ENCODE measurements around the gene PDHX. TPM values are rescaled to one million over a fixed set of nuclear protein-coding genes. Genes with fewer than 3 reads are reported as not detected.

PDHX gene
- total RNA-seq, 6 experiments from 2014 or later = 37.4 to 47.0 (median 42.2) TPM

DNA sequence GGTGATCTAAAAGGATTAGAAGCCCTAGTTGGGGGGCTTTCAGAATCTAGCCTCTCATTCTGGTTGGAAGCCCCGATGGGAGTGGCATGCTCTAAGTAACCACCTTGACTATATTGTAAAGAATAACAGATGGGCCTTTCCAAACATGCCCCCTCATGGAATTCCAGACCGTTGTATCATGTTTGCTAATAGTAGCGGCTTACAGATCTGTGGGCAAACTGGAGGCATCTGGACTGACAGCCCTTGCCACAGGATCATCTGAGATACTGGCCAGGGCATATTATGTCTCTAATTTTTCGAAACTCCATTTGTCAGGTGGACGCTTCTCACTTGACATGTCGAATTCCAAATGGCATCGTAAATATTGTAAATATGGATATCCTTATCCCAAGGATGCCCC, 10.8 kb upstream of the PDHX start:
- Mint-ChIP-seq H3K27ac (no peak overlapping the region), H3K9me3 (no peaks in the 10 kb centered on the region), H3K4me3 (no peak overlapping the region), H3K4me1 (ENCODE audit: low read depth) (no peaks in the 10 kb centered on the region), H3K36me3 (ENCODE audit: low read depth) (no peaks in the 10 kb centered on the region; the same call in 1 of the 2 replicates), H3K27me3 (ENCODE audit: insufficient read depth) (no peaks in the 10 kb centered on the region)
- no peak for DNase-seq
- TF ChIP-seq, protein P1, sequence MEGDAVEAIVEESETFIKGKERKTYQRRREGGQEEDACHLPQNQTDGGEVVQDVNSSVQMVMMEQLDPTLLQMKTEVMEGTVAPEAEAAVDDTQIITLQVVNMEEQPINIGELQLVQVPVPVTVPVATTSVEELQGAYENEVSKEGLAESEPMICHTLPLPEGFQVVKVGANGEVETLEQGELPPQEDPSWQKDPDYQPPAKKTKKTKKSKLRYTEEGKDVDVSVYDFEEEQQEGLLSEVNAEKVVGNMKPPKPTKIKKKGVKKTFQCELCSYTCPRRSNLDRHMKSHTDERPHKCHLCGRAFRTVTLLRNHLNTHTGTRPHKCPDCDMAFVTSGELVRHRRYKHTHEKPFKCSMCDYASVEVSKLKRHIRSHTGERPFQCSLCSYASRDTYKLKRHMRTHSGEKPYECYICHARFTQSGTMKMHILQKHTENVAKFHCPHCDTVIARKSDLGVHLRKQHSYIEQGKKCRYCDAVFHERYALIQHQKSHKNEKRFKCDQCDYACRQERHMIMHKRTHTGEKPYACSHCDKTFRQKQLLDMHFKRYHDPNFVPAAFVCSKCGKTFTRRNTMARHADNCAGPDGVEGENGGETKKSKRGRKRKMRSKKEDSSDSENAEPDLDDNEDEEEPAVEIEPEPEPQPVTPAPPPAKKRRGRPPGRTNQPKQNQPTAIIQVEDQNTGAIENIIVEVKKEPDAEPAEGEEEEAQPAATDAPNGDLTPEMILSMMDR (IDR thresholded peaks at IDR 0.05) = no peak

DNA sequence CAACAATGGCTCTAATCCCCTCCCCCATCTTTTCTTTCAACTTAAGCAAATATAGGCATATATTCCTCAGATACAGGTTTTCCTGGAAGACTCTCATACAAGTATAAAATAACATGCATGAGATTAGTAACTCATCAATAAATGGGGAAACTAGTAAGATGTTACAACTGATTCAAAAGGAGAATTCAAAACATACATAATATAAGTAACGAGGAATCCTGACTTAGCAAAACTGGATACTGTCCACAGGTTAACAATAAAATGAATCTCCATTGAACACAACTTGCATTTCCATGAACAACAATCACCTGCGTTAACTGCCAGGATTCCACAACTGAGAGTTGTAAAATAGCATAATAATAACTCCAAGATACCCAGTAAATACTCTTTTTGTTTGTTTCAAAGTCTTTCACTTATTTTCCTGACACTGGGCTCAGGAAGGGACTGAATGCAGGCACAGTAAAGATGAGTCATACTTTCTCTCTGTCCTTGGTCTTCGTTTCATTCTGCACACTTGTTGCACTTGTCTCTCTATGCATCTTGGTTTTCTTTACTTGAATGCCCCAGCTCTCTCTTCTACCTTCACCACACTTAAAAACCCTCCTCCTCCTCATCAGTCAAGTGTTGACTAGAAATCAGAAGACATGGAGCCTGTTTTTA, 8.4 kb upstream of the PDHX start:
- TF ChIP-seq, protein P1 (IDR thresholded peaks at IDR 0.05) = no peak
- no peaks in the 10 kb centered on the region for H3K4me1 Mint-ChIP-seq (ENCODE audit: low read depth)
- H3K27ac Mint-ChIP-seq = no peak overlapping the region
- no peak for DNase-seq
- H3K9me3 Mint-ChIP-seq = no peaks in the 10 kb centered on the region
- no peak overlapping the region for H3K4me3 Mint-ChIP-seq
- H3K36me3 Mint-ChIP-seq (ENCODE audit: low read depth) = peaks cover 4% of the 10 kb centered on the region
- H3K27me3 Mint-ChIP-seq (ENCODE audit: insufficient read depth) = no peaks in the 10 kb centered on the region

DNA sequence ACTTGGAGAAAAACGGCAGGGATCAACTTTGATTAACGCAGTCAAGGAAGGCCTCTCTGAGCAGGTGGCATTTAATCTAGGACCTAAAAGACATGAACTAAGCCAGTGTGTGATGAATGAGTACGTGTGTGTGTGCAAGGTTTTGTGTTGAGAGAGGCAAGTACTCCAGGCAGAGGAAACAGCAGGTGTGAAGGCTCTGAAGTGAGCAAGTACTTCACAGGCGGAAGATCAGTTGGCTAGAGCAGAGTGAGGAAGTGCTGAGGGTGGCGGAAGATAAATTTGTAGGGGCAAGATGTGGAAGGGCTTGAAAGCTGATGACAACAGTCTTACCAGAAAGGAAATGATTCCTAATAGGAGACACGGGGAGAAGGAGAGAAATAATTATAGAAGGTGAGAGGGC, 7.0 kb upstream of the PDHX start:
- Mint-ChIP-seq H3K9me3 (no peaks in the 10 kb centered on the region), H3K27me3 (ENCODE audit: insufficient read depth) (no peaks in the 10 kb centered on the region), H3K4me1 (ENCODE audit: low read depth) (peaks cover 6% of the 10 kb centered on the region; the same call in 1 of the 2 replicates), H3K27ac (no peak overlapping the region), H3K36me3 (ENCODE audit: low read depth) (peaks cover 17% of the 10 kb centered on the region), H3K4me3 (no peak overlapping the region)
- TF ChIP-seq, protein P1 (IDR thresholded peaks at IDR 0.05) = no peak
- DNase-seq = no peak

DNA sequence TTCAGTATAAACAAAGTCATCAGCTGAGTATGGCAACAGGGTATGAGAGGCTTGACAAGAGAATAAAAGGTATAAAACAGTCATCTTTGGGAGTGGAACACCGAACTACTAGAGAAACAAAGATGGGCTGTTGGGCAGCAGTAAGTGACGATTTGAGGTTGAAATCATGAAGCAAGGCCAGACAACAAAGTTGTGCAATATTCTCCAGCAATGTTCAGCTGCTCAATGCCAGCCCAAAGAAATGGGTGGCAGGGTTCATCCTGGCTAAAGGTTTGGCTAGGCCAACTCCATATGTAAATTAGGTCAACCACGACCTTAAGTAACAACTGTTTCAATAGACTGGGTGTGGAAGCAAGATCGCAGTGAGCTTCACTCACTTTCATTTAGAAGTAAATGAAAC, 6.5 kb upstream of the PDHX start:
- H3K27ac Mint-ChIP-seq = no peak overlapping the region
- H3K4me1 Mint-ChIP-seq (ENCODE audit: low read depth) = peaks cover 8% of the 10 kb centered on the region
- no peaks in the 10 kb centered on the region for H3K27me3 Mint-ChIP-seq (ENCODE audit: insufficient read depth)
- H3K36me3 Mint-ChIP-seq (ENCODE audit: low read depth) = peaks cover 18% of the 10 kb centered on the region
- TF ChIP-seq, protein P1 (IDR thresholded peaks at IDR 0.05) = no peak
- no peak for DNase-seq
- no peaks in the 10 kb centered on the region for H3K9me3 Mint-ChIP-seq
- no peak overlapping the region for H3K4me3 Mint-ChIP-seq

DNA sequence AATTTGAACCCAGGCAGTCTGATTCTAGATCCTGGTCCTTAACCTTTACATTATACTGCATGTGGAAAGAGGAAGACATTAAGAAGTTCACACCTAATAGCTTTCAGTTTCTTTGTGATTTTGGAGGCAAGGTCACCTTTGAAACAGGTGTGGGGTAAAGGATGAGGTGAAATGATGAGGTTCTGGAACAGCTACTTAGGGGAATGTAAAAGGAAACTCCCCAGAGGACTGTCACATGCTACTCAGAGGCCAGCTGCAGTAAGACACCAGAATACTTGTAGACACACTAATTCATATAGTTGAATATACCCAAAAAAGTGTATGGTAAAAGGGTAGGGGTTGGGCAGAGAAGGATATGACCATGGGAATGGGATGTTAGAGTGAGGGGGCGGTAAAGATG, 5.6 kb upstream of the PDHX start:
- Mint-ChIP-seq H3K27ac (no peak overlapping the region), H3K4me3 (no peak overlapping the region), H3K9me3 (no peaks in the 10 kb centered on the region), H3K36me3 (ENCODE audit: low read depth) (peaks cover 23% of the 10 kb centered on the region), H3K27me3 (ENCODE audit: insufficient read depth) (no peaks in the 10 kb centered on the region), H3K4me1 (ENCODE audit: low read depth) (peaks cover 14% of the 10 kb centered on the region)
- no peak for DNase-seq
- TF ChIP-seq, protein P1 (IDR thresholded peaks at IDR 0.05) = no peak
